Measurements from ENCODE around the gene MGAT5.

DNA sequence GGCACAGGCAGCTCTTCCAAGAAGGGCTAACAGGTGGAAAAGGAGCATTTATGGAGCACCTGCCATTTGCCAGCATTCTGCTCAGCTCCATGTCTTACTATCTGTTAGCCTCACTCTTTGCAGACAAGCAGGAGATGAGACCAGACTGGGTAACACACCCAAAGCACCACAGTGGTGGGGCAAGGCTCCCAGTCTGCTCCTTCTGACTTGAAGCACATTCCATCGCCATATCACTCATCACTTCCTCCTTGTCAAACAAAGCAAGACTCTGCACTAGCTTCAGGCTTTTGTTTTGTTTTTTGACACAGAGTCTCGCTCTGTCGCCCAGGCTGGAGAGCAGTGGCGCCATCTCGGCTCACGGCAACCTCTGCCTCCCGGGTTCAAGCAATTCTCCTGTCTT lies 182.8 kb downstream of the MGAT5 start:
- TF ChIP-seq, protein P1, sequence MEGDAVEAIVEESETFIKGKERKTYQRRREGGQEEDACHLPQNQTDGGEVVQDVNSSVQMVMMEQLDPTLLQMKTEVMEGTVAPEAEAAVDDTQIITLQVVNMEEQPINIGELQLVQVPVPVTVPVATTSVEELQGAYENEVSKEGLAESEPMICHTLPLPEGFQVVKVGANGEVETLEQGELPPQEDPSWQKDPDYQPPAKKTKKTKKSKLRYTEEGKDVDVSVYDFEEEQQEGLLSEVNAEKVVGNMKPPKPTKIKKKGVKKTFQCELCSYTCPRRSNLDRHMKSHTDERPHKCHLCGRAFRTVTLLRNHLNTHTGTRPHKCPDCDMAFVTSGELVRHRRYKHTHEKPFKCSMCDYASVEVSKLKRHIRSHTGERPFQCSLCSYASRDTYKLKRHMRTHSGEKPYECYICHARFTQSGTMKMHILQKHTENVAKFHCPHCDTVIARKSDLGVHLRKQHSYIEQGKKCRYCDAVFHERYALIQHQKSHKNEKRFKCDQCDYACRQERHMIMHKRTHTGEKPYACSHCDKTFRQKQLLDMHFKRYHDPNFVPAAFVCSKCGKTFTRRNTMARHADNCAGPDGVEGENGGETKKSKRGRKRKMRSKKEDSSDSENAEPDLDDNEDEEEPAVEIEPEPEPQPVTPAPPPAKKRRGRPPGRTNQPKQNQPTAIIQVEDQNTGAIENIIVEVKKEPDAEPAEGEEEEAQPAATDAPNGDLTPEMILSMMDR (IDR thresholded peaks at IDR 0.05): no peak
- no peak for TF ChIP-seq POLR2A (IDR thresholded peaks at IDR 0.05; ENCODE audit: low read depth)
